H1 (cell line): ENCODE results near the gene KCNQ1OT1. TPM values are rescaled to one million over a fixed set of nuclear protein-coding genes. Genes with fewer than 3 reads are reported as not detected.

ENCODE experiments used
- CTCF ChIA-PET: fragments of 300-600 bp; sonication (Branson Sonifier 250); formaldehyde crosslinking; loops from one replicate; lab custom pipeline; 2021; ENCODE audit not compliant: partially characterized antibody; lab: Charles Lee
- POLR2A ChIA-PET: fragments of 300-600 bp; sonication (Branson Sonifier 250); formaldehyde crosslinking; loops from one replicate; lab custom pipeline; 2021; ENCODE audit warnings: inconsistent platforms; ENCODE audit not compliant: partially characterized antibody; lab: Charles Lee
- DNase-seq, 2 experiments: peaks; one replicate each; pipeline versions ENCODE4 v3.0.0 to v3.0.0-alpha.2; 2010 to 2022; ENCODE audit warnings: low spot score in 2 of 2, low read depth in 1 of 2, mixed read lengths in 1 of 2
- FAIRE-seq: peaks from 2 replicates; lab custom pipeline; 2011; peaks lifted over from hg19 to GRCh38; lab: Jason Lieb, UNC
- H2AFZ ChIP-seq: 2 replicates; pipeline ENCODE4 v1.8.1; 2012; ENCODE audit warnings: low read length, inconsistent platforms
- H2AK5ac ChIP-seq: 2 replicates; pipeline ENCODE4 v1.6.1; 2013; ENCODE audit warnings: low read depth, low read length
- H2BK120ac ChIP-seq: replicated peaks from 2 replicates; pipeline ENCODE3; 2013; ENCODE audit warnings: low read depth, low read length, inconsistent platforms
- H2BK12ac ChIP-seq: 2 replicates; pipeline ENCODE4 v1.6.1; 2013; ENCODE audit warnings: low read depth, low read length
- H2BK15ac ChIP-seq: 2 replicates; pipeline ENCODE4 v1.6.1; 2013; ENCODE audit warnings: low read length
- H2BK20ac ChIP-seq: 2 replicates; pipeline ENCODE4 v1.6.1; 2013; ENCODE audit warnings: low read length
- H2BK5ac ChIP-seq: 2 replicates; pipeline ENCODE4 v1.6.1; 2013; ENCODE audit warnings: low read depth, low read length
- H3K14ac ChIP-seq: 2 replicates; pipeline ENCODE4 v1.6.1; 2013; ENCODE audit warnings: inconsistent platforms; ENCODE audit not compliant: insufficient read length
- H3K18ac ChIP-seq: 2 replicates; pipeline ENCODE4 v1.6.1; 2013; ENCODE audit warnings: low read length; ENCODE audit errors: extremely low read depth
- H3K23ac ChIP-seq: 2 replicates; pipeline ENCODE4 v1.6.1; 2013; ENCODE audit warnings: inconsistent platforms; ENCODE audit not compliant: insufficient read length
- H3K23me2 ChIP-seq: 2 replicates; pipeline ENCODE4 v1.6.1; 2013; ENCODE audit warnings: low read depth, low read length
- H3K27ac ChIP-seq: 2 replicates; pipeline ENCODE4 v1.6.1; 2011; ENCODE audit warnings: low read depth, low read length, inconsistent platforms
- H3K27me3 ChIP-seq, 4 experiments: replicated peaks in 1 of 4; 1 replicate in 1 of 4; 2 replicates in 3 of 4; pipeline versions ENCODE4 v1.6.1 to v1.8.1; 2011 to 2013; ENCODE audit warnings: low read length in 3 of 4, mild to moderate bottlenecking in 3 of 4, inconsistent platforms in 2 of 4, mixed read lengths in 2 of 4, moderate library complexity in 1 of 4; ENCODE audit not compliant: control insufficient read depth in 3 of 4, insufficient read depth in 3 of 4; ENCODE audit errors: extremely low read depth in 1 of 4
- H3K36me3 ChIP-seq, 4 experiments: 2 replicates each; pipeline versions ENCODE4 v1.6.1 to v1.8.1; 2011 to 2013; ENCODE audit warnings: mild to moderate bottlenecking in 4 of 4, low read length in 3 of 4, moderate library complexity in 2 of 4, control low read depth in 1 of 4, inconsistent platforms in 1 of 4; ENCODE audit not compliant: insufficient read depth in 4 of 4, control insufficient read depth in 2 of 4
- H3K4ac ChIP-seq: replicated peaks from 2 replicates; pipeline ENCODE3; 2013; ENCODE audit warnings: low read length, low read depth, mixed read lengths, inconsistent platforms; ENCODE audit not compliant: insufficient read length
- H3K4me1 ChIP-seq, 4 experiments: replicated peaks in 1 of 4; 1 replicate in 1 of 4; 2 replicates in 3 of 4; pipeline versions ENCODE4 v1.6.1 to v1.8.1; 2011 to 2013; ENCODE audit warnings: low read length in 3 of 4, inconsistent platforms in 2 of 4, mixed read lengths in 1 of 4; ENCODE audit not compliant: insufficient read depth in 4 of 4, control insufficient read depth in 3 of 4
- H3K4me2 ChIP-seq, 2 experiments: 2 replicates each; pipeline versions ENCODE4 v1.6.1 to v1.8.1; 2011 to 2013; ENCODE audit warnings: low read depth in 2 of 2, low read length in 2 of 2, control low read depth in 1 of 2, inconsistent platforms in 1 of 2, mild to moderate bottlenecking in 1 of 2; ENCODE audit not compliant: insufficient read depth in 1 of 2
- H3K4me3 ChIP-seq, 4 experiments: fragments of 200-600, 300-600 bp in 1 of 4; sonication (generic), shearing (Covaris generic), sonication (Bioruptor Twin) in 1 of 4; 2 replicates each; pipeline versions ENCODE4 v1.5.1 to v1.8.1; 2011 to 2016; ENCODE audit warnings: low read length in 4 of 4, low read depth in 3 of 4, control low read depth in 2 of 4, inconsistent platforms in 2 of 4, mild to moderate bottlenecking in 2 of 4, mixed read lengths in 1 of 4, moderate library complexity in 1 of 4; ENCODE audit not compliant: insufficient read depth in 2 of 4; ENCODE audit errors: extremely low read depth in 1 of 4
- H3K56ac ChIP-seq: replicated peaks from 2 replicates; pipeline ENCODE3; 2013; ENCODE audit warnings: low read depth, mild to moderate bottlenecking, mixed read lengths, low read length, inconsistent platforms; ENCODE audit not compliant: insufficient read length
- H3K79me1 ChIP-seq: 2 replicates; pipeline ENCODE4 v1.6.1; 2013; ENCODE audit warnings: low read depth, low read length, control low read depth
- H3K79me2 ChIP-seq, 2 experiments: 2 replicates each; pipeline versions ENCODE4 v1.6.1 to v1.8.1; 2012 to 2013; ENCODE audit warnings: low read length in 2 of 2, mild to moderate bottlenecking in 2 of 2, inconsistent platforms in 1 of 2; ENCODE audit not compliant: insufficient read depth in 2 of 2, control insufficient read depth in 1 of 2
- H3K9ac ChIP-seq, 4 experiments: replicated peaks in 1 of 4; 1 replicate in 1 of 4; 2 replicates in 3 of 4; pipeline versions ENCODE4 v1.6.1 to v1.8.1; 2011 to 2013; ENCODE audit warnings: low read depth in 3 of 4, low read length in 3 of 4, control low read depth in 2 of 4, mild to moderate bottlenecking in 2 of 4, moderate library complexity in 2 of 4, inconsistent platforms in 1 of 4; ENCODE audit errors: extremely low read depth in 1 of 4
- H3K9me3 ChIP-seq, 2 experiments: 2 replicates each; pipeline versions ENCODE4 v1.6.1 to v1.8.1; 2012 to 2013; ENCODE audit warnings: mild to moderate bottlenecking in 2 of 2, moderate library complexity in 2 of 2, control low read depth in 1 of 2, inconsistent platforms in 1 of 2, low read depth in 1 of 2, low read length in 1 of 2, mixed read lengths in 1 of 2; ENCODE audit not compliant: insufficient read depth in 2 of 2
- H4K20me1 ChIP-seq, 2 experiments: replicated peaks in 1 of 2; 2 replicates each; pipeline versions ENCODE3 to v1.8.1; 2011 to 2013; ENCODE audit warnings: inconsistent platforms in 2 of 2, low read length in 2 of 2, mild to moderate bottlenecking in 1 of 2; ENCODE audit not compliant: insufficient read depth in 2 of 2, control insufficient read depth in 1 of 2
- H4K5ac ChIP-seq: 2 replicates; pipeline ENCODE4 v1.6.1; 2013; ENCODE audit warnings: low read length, low read depth, mixed read lengths, inconsistent platforms; ENCODE audit not compliant: insufficient read length
- H4K8ac ChIP-seq: 2 replicates; pipeline ENCODE4 v1.8.0; 2013; ENCODE audit warnings: mild to moderate bottlenecking, moderate library complexity, low read length, inconsistent platforms; ENCODE audit not compliant: insufficient read depth; ENCODE audit errors: extremely low read depth
- H4K91ac ChIP-seq: replicated peaks from 2 replicates; pipeline ENCODE3; 2013; ENCODE audit warnings: low read length, mixed read lengths, inconsistent platforms; ENCODE audit not compliant: insufficient read length
- TBP ChIP-seq: IDR thresholded peaks from 2 replicates; pipeline ENCODE4 v1.6.1; 2011; ENCODE audit warnings: low read depth, low read length, improper control_type of control experiment
- whole genome bisulfite sequencing, 2 experiments: shearing (Covaris generic) in 1 of 2; methylation state at CpG; one replicate each; pipeline versions ENCODE4 v1.1.6 to v1.1.7; 2013 to 2015; ENCODE audit warnings: low lambda C conversion rate in 2 of 2, mixed read lengths in 2 of 2, inconsistent platforms in 1 of 2, low coverage in 1 of 2, missing lambda C conversion rate in 1 of 2; ENCODE audit not compliant: insufficient replicate concordance in 2 of 2, insufficient coverage in 1 of 2, insufficient read length in 1 of 2; ENCODE audit errors: extremely low coverage in 1 of 2, missing lambda C conversion rate in 1 of 2; 5-methylcytosine and 5-hydroxymethylcytosine counted together
- polyA plus RNA-seq, 7 experiments: library from polyadenylated mRNA; depleted of rRNA in 3 of 7; stranded (reverse) in 5 of 7; unstranded in 2 of 7; fragments of >200 nt in 5 of 7; fragments of 200-250 nt in 2 of 7; gene quantifications; 1 replicate in 5 of 7; 2 replicates in 1 of 7; 4 replicates in 1 of 7; pipeline versions ENCODE4 v1.2.1 to v1.2.3, GENCODE V29; 2011 to 2013; ENCODE audit warnings: missing spikeins in 2 of 7, mixed read lengths in 2 of 7
- total RNA-seq: library from RNA; stranded (reverse); fragmentation: NEBNext Ultra II Directional; extraction: Animal tissue kit (Norgen Biotek cat#: 25700); gene quantifications from 2 replicates; pipeline ENCODE4 v1.2.1, GENCODE V29; 2021
- TF ChIP-seq, protein P1 (sequence below): IDR thresholded peaks from 2 replicates; pipeline ENCODE4 v1.6.1; 2012; ENCODE audit warnings: inconsistent platforms

Gene KCNQ1OT1
- total and polyA plus RNA-seq, 2 of the 8 experiments (the other 6 are each of a cell fraction or from before 2014, with no cell fraction given), result 0.21 to 1.2 TPM

DNA sequence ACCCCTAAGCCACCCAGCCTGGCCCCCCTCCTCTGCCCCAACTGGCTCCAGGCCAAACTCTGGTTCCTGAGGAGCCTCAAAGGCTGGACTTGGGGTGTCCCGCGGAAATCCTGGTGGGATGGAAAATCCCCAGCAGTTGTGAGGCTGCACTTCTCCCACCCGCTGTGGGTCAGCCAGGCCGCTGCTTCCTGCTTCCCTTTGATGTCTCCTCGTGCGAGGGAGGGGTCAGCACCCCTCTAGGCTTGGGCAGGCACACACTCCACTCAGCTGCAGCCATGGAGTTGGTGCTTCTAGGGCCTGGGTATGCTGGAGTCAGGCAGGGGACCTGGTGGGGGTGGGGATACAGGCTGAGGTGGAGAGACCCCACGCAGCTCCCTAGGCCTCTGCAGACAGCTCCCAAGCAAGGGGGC lies 12.0 kb downstream of the KCNQ1OT1 start:
- ChIA-PET POLR2A (interaction anchor here (1.6 to 2.1 kb wide), 2 partner anchors 12 to 198 kb away, joined by 5 to 8 read pairs; partner anchors contain the start of genes CDKN1C and KCNQ1OT1), CTCF (interaction anchor here (1.1 to 4.0 kb wide), 5 partner anchors 27 to 204 kb away, joined by 3 to 19 read pairs (median 5); no protein-coding TSS in a partner anchor)
- Histone ChIP-seq H4K20me1 (peaks cover 6 to 30% of the 10 kb centered on the region in 2 experiments), H3K4ac (no peak overlapping the region), H3K14ac (no peak overlapping the region), H3K18ac (peak overlapping the region; percentile 72), H3K9me3 (no peaks in the 10 kb centered on the region), H3K4me2 (no peak overlapping the region), H3K27me3 (peaks cover 0 to 4% (median 0%) of the 10 kb centered on the region in 4 experiments; a peak in 2 of 7 replicates), H3K56ac (no peak overlapping the region), H4K5ac (no peak overlapping the region), H3K23ac (no peak overlapping the region), H3K23me2 (no peaks in the 10 kb centered on the region), H2AK5ac (no peak overlapping the region), H2AFZ (no peak overlapping the region), H2BK20ac (0 out of 2 replicates have a peak overlapping the region, but pooled peaks have one; percentile 21), H3K4me3 (no peak overlapping the region), H2BK12ac (0 out of 2 replicates have a peak overlapping the region, but pooled peaks have one; percentile 78), H2BK5ac (0 out of 2 replicates have a peak overlapping the region, but pooled peaks have one; percentile 36), H3K79me1 (peaks cover 10% of the 10 kb centered on the region), H3K79me2 (peaks cover 0 to 65% of the 10 kb centered on the region in 2 experiments; a peak in 2 of 4 replicates), H3K4me1 (peaks cover 29 to 63% (median 50%) of the 10 kb centered on the region in 4 experiments), H3K36me3 (no peaks in the 10 kb centered on the region), H3K27ac (no peak overlapping the region), H4K8ac (no peak overlapping the region), H3K9ac (no peak overlapping the region), H4K91ac (no peak overlapping the region), H2BK120ac (no peak overlapping the region), H2BK15ac (0 out of 2 replicates have a peak overlapping the region, but pooled peaks have one; percentile 65)
- DNase-seq, result no peak
- no peak for FAIRE-seq
- WGBS, 2 experiments, result 46% methylated on average over 7 of the region's 7 CpGs; no CpG with 5 or more reads in 1 of the 2 experiments
- TF ChIP-seq, protein P1, sequence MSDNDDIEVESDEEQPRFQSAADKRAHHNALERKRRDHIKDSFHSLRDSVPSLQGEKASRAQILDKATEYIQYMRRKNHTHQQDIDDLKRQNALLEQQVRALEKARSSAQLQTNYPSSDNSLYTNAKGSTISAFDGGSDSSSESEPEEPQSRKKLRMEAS, result peak; percentile 35; the same call in 1 of the 2 replicates
- TF ChIP-seq TBP, result no peak
